GM23338 (cell line): ENCODE results near the gene HDAC11. TPM values are rescaled to one million over a fixed set of nuclear protein-coding genes. Genes with fewer than 3 reads are reported as not detected.
"Not testable (repeated sequence)": the region's sequence is repeated elsewhere in the genome, so short reads cannot be mapped to it uniquely, and the experiment has no call there.

ENCODE experiments used
- ATAC-seq: fragments of 200-7000 bp; cut with Tn5 transposase; 3 replicates; pipeline ENCODE4 v1.9.1; 2020
- DNase-seq: peaks from one replicate; pipeline ENCODE4 v3.0.0-alpha.2; 2015; ENCODE audit warnings: low spot score
- H2AFZ ChIP-seq: fragments of 200-600 bp; sonication (generic); 2 replicates; pipeline ENCODE4 v1.8.0; 2016; ENCODE audit warnings: antibody characterized with exemption, mild to moderate bottlenecking, moderate library complexity
- H3F3A ChIP-seq: fragments of 200-600 bp; sonication (generic); replicated peaks from 2 replicates; pipeline ENCODE4 v1.8.0; 2017; ENCODE audit warnings: antibody characterized with exemption, mixed run types, low read depth
- H3K27ac ChIP-seq: fragments of 200-600 bp; sonication (generic); 2 replicates; pipeline ENCODE4 v1.6.1; 2016; ENCODE audit warnings: low read depth
- H3K27me3 ChIP-seq: fragments of 200-600 bp; sonication (generic); 2 replicates; pipeline ENCODE4 v1.8.0; 2016; ENCODE audit warnings: mild to moderate bottlenecking, mixed run types, moderate library complexity; ENCODE audit not compliant: insufficient read depth
- H3K36me3 ChIP-seq: fragments of 200-600 bp; sonication (generic); 2 replicates; pipeline ENCODE4 v1.8.0; 2016; ENCODE audit warnings: mild to moderate bottlenecking; ENCODE audit not compliant: insufficient read depth
- H3K4me1 ChIP-seq: fragments of 200-600 bp; sonication (generic); 2 replicates; pipeline ENCODE4 v1.8.0; 2016; ENCODE audit warnings: mild to moderate bottlenecking, moderate library complexity; ENCODE audit not compliant: insufficient read depth
- H3K4me2 ChIP-seq: fragments of 200-600 bp; sonication (generic); 2 replicates; pipeline ENCODE4 v1.7.1; 2017; ENCODE audit warnings: mixed run types
- H3K4me3 ChIP-seq: fragments of 200-600 bp; sonication (generic); 2 replicates; pipeline ENCODE4 v1.6.1; 2016; ENCODE audit warnings: mixed run types
- H3K79me2 ChIP-seq: fragments of 200-600 bp; sonication (generic); replicated peaks from 2 replicates; pipeline ENCODE4 v1.8.0; 2017; ENCODE audit warnings: mild to moderate bottlenecking; ENCODE audit not compliant: insufficient read depth
- H3K9me2 ChIP-seq: fragments of 200-600 bp; sonication (generic); 2 replicates; pipeline ENCODE4 v1.8.0; 2017; ENCODE audit not compliant: insufficient read depth
- H4K20me1 ChIP-seq: fragments of 200-600 bp; sonication (generic); replicated peaks from 2 replicates; pipeline ENCODE4 v1.8.0; 2017; ENCODE audit warnings: mild to moderate bottlenecking; ENCODE audit not compliant: insufficient read depth
- H3K27ac Mint-ChIP-seq: 2 replicates; pipeline ENCODE4 v1.8.0; 2020; ENCODE audit warnings: inconsistent platforms, mild to moderate bottlenecking, moderate library complexity, mixed read lengths
- H3K27me3 Mint-ChIP-seq: 3 replicates; pipeline ENCODE4 v1.8.0; 2022; ENCODE audit warnings: low read depth, mild to moderate bottlenecking, moderate library complexity, mixed read lengths, inconsistent platforms; ENCODE audit not compliant: insufficient read depth, poor library complexity
- H3K36me3 Mint-ChIP-seq: 3 replicates; pipeline ENCODE4 v1.8.0; 2021; ENCODE audit warnings: low read depth, mild to moderate bottlenecking, inconsistent platforms, moderate library complexity, mixed read lengths
- H3K4me1 Mint-ChIP-seq: 3 replicates; pipeline ENCODE4 v1.8.0; 2020; ENCODE audit warnings: mild to moderate bottlenecking, inconsistent platforms, mixed read lengths
- H3K4me3 Mint-ChIP-seq: 3 replicates; pipeline ENCODE4 v1.8.0; 2021; ENCODE audit warnings: moderate library complexity, mild to moderate bottlenecking, inconsistent platforms, mixed read lengths
- H3K9me3 Mint-ChIP-seq: 3 replicates; pipeline ENCODE4 v1.8.0; 2020; ENCODE audit warnings: moderate library complexity, mild to moderate bottlenecking, inconsistent platforms, mixed read lengths
- EZH2 ChIP-seq: fragments of 200-600 bp; sonication (generic); IDR thresholded peaks from one replicate; pipeline ENCODE4 v1.8.0; 2017; ENCODE audit warnings: antibody characterized with exemption, mild to moderate bottlenecking, low read depth; ENCODE audit not compliant: unreplicated experiment
- EZH2phosphoT487 ChIP-seq: fragments of 200-600 bp; sonication (generic); IDR thresholded peaks from one replicate; pipeline ENCODE4 v1.8.1; 2018; ENCODE audit warnings: antibody characterized with exemption; ENCODE audit not compliant: unreplicated experiment
- JUNB ChIP-seq: IDR thresholded peaks from one replicate; pipeline ENCODE4 v1.6.1; 2016; ENCODE audit warnings: antibody characterized with exemption; ENCODE audit not compliant: unreplicated experiment
- NANOG ChIP-seq: IDR thresholded peaks from 2 replicates; pipeline ENCODE4 v1.6.1; 2016; ENCODE audit warnings: antibody characterized with exemption, borderline replicate concordance
- ZNF114 ChIP-seq: fragments of 250-450 bp; sonication (Bioruptor Pico); IDR thresholded peaks from 2 replicates; pipeline ENCODE4 v1.5.0; 2020; ENCODE audit warnings: mild to moderate bottlenecking, moderate library complexity
- ZNF331 ChIP-seq: fragments of 250-450 bp; sonication (Bioruptor Pico); IDR thresholded peaks from 2 replicates; pipeline ENCODE4 v1.5.0; 2020; ENCODE audit warnings: low read depth, mild to moderate bottlenecking, moderate library complexity
- polyA plus RNA-seq: library from polyadenylated mRNA; unstranded; fragments of >200 nt; fragmentation: Nextera tagmentation; extraction: Ambion mirVana; gene quantifications from 2 replicates; pipeline ENCODE4 v1.2.1, GENCODE V29; 2016
- total RNA-seq: library from RNA; depleted of rRNA; stranded (reverse); fragments of >200 nt; shearing (Covaris generic); gene quantifications from 2 replicates; pipeline ENCODE4 v1.2.3, GENCODE V29; 2014
- TF ChIP-seq, protein P1 (sequence below), 2 experiments: fragments of 200-600 bp in 1 of 2; sonication (generic) in 1 of 2; conservative IDR thresholded peaks; 2 replicates each; pipeline versions ENCODE4 v1.5.1 to v1.6.1; 2016 to 2017; ENCODE audit warnings: antibody characterized with exemption in 2 of 2, low read depth in 2 of 2, mild to moderate bottlenecking in 2 of 2, moderate library complexity in 1 of 2

Gene HDAC11
- total and polyA plus RNA-seq, 2 experiments from 2014 or later: 5.4 to 15.8 TPM

DNA sequence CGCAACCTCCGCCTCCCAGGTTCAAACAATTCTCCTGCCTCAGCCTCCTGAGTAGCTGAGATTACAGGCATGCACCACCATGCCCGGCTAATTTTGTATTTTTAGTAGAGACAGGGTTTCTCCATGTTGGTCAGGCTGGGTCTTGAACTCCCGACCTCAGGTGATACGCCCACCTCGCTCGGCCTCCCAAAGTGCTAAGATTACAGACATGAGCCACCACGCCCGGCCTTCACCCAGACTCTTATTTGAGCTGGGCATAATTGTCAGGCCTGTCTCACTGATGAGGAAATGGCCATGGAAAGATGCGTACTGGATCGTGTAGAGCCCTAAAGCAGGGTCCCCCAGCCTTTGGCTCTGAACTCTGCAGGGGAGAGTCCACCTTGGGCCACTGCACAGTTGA lies 19.1 kb downstream of the HDAC11 start:
- not testable (repeated sequence) for H3K4me1 Mint-ChIP-seq

DNA sequence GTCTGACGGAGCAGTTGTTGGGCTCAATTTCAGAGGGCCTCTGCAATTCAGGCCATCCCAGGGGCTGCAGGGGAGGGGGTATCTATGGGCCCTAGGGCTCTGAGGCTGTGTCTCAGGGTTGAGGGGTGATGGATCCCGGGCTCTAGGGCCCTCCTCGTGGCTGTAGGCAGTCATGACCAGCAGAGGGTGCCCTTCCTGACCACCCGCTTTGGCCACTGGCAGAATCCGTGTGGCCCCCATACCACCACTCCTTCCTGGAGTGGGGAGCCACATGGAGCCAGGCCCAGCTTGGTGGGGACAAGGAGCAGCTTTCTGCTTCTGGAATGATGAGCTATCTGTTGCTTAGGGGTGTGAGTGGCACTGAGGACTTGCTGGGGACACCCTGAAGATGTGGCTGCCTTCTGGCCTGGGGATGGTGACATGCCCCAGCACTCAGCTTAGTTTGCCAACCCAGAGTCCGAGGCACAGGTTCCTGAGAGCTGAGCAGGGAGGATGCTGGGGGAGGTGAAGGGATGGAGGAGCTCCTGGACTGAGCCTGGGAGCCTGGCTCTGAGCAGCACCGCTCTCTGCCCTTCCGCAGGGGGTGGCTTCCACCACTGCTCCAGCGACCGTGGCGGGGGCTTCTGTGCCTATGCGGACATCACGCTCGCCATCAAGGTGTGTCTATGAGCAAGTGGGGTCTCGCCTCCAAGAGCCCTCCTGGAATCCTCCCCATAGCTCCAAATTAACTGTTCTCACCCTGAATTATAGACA lies 20.2 kb downstream of the HDAC11 start:
- Histone ChIP-seq H3K4me1 (peaks cover 7% of the 10 kb centered on the region; the same call in 1 of the 2 replicates), H3F3A (no peaks in the 10 kb centered on the region), H3K4me3 (no peak overlapping the region), H2AFZ (no peak overlapping the region), H3K79me2 (no peaks in the 10 kb centered on the region), H3K9me2 (no peaks in the 10 kb centered on the region), H3K27me3 (no peaks in the 10 kb centered on the region), H3K27ac (no peak overlapping the region), H3K36me3 (no peaks in the 10 kb centered on the region), H4K20me1 (no peaks in the 10 kb centered on the region), H3K4me2 (no peak overlapping the region)
- no peaks in the 10 kb centered on the region for H3K9me3 Mint-ChIP-seq
- H3K27ac Mint-ChIP-seq: no peak overlapping the region
- peak; percentile 82 for ATAC-seq
- peak; percentile 78 for DNase-seq
- peaks cover 4% of the 10 kb centered on the region for H3K4me1 Mint-ChIP-seq
- peaks cover 9% of the 10 kb centered on the region for H3K27me3 Mint-ChIP-seq
- H3K4me3 Mint-ChIP-seq: no peak overlapping the region
- TF ChIP-seq, protein P1, sequence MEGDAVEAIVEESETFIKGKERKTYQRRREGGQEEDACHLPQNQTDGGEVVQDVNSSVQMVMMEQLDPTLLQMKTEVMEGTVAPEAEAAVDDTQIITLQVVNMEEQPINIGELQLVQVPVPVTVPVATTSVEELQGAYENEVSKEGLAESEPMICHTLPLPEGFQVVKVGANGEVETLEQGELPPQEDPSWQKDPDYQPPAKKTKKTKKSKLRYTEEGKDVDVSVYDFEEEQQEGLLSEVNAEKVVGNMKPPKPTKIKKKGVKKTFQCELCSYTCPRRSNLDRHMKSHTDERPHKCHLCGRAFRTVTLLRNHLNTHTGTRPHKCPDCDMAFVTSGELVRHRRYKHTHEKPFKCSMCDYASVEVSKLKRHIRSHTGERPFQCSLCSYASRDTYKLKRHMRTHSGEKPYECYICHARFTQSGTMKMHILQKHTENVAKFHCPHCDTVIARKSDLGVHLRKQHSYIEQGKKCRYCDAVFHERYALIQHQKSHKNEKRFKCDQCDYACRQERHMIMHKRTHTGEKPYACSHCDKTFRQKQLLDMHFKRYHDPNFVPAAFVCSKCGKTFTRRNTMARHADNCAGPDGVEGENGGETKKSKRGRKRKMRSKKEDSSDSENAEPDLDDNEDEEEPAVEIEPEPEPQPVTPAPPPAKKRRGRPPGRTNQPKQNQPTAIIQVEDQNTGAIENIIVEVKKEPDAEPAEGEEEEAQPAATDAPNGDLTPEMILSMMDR (conservative IDR thresholded peaks at IDR 0.05; ENCODE audit: low read depth in 2 of 2): peak; percentile 78 to 89
- no peak for TF ChIP-seq ZNF114 (CRISPR knock-in tag)
- TF ChIP-seq EZH2: no peak
- H3K36me3 Mint-ChIP-seq: no peaks in the 10 kb centered on the region

More for the DNA sequence above, 19.1 kb downstream of the HDAC11 start:
- ATAC-seq, H3K27ac ChIP-seq, H3K4me1 ChIP-seq, H3K9me2 ChIP-seq, H3K36me3 ChIP-seq, H3K27me3 ChIP-seq, H3K36me3 Mint-ChIP-seq, H3K79me2 ChIP-seq, H3K4me2 ChIP-seq, H3K27me3 Mint-ChIP-seq, H3K9me3 Mint-ChIP-seq, H3K27ac Mint-ChIP-seq, H2AFZ ChIP-seq, H3K4me3 ChIP-seq, H3F3A ChIP-seq, H4K20me1 ChIP-seq, DNase-seq, H3K4me3 Mint-ChIP-seq: not testable (repeated sequence)

DNA sequence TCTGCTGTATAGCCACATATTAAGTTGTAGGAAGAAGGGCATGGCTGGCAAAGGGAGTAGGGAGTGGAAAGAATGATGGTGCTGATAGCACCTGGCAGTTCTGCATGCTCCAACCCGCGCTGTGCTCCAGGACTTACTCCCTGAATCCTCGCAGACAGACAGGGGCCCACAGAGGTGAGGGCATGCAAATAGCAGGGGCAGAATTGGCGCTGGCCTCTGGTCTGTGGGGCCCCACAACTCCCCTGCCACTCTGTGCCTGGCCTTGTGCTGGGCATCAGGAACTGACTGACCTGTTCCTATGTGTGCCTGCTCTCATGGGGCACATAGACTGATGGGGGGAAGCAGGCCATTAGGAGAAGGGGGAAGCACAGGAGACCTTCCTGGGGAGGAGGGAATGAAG lies 20.9 kb downstream of the HDAC11 start:
- no peak overlapping the region for H2AFZ ChIP-seq
- DNase-seq (no peak), ATAC-seq (no peak)
- H3K27ac ChIP-seq: no peak overlapping the region
- H3K4me1 ChIP-seq: peaks cover 7% of the 10 kb centered on the region; the same call in 1 of the 2 replicates
- Mint-ChIP-seq H3K27ac (no peak overlapping the region), H3K4me1 (peaks cover 4% of the 10 kb centered on the region), H3K36me3 (no peaks in the 10 kb centered on the region), H3K27me3 (peaks cover 8% of the 10 kb centered on the region), H3K9me3 (no peaks in the 10 kb centered on the region), H3K4me3 (no peak overlapping the region)
- no peaks in the 10 kb centered on the region for H3K27me3 ChIP-seq
- H4K20me1 ChIP-seq: no peaks in the 10 kb centered on the region
- no peak overlapping the region for H3K4me2 ChIP-seq
- H3K4me3 ChIP-seq: no peak overlapping the region
- H3K9me2 ChIP-seq: no peaks in the 10 kb centered on the region
- no peaks in the 10 kb centered on the region for H3F3A ChIP-seq
- H3K36me3 ChIP-seq: no peaks in the 10 kb centered on the region
- H3K79me2 ChIP-seq: no peaks in the 10 kb centered on the region
- TF ChIP-seq JUNB (no peak), EZH2phosphoT487 (no peak), NANOG (no peak), ZNF331 (CRISPR knock-in tag) (no peak)
- TF ChIP-seq, protein P1 (conservative IDR thresholded peaks at IDR 0.05; ENCODE audit: low read depth in 2 of 2): no peak
